ENCODE measurements around the gene DIP2B. TPM values are rescaled to one million over a fixed set of nuclear protein-coding genes. Genes with fewer than 3 reads are reported as not detected.
"Not testable (repeated sequence)": the region's sequence is repeated elsewhere in the genome, so short reads cannot be mapped to it uniquely, and the experiment has no call there.

The DIP2B gene
- total RNA-seq, 1 donor from 2014 or later, result 45.1 TPM

DNA sequence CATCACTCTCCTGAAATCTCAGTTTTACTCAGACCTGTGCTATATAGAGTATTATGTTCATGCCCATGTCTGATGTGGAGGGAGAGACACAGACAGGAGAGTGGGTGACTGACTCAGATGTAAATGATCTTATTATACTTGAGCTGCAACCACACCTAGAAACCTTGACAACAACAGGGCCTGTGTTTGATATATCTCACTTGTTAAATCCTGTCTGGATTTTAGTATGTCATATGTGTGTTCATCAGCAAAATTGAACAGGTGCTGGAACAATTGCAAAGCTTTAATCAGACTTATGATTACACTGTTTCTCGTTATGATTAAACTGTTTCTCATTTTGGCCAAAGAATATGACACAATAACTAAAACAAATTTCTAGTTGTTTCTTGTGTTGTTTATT is 37.7 kb downstream of the DIP2B start:
- no peaks in the 10 kb centered on the region for H3K27me3 Mint-ChIP-seq (ENCODE audit: unreplicated experiment)
- no peaks in the 10 kb centered on the region for H3K9me3 Mint-ChIP-seq (ENCODE audit: unreplicated experiment)
- H3K27ac Mint-ChIP-seq (ENCODE audit: unreplicated experiment), result no peak overlapping the region
- H3K4me1 Mint-ChIP-seq (ENCODE audit: unreplicated experiment), result peaks cover 11% of the 10 kb centered on the region
- no peak overlapping the region for H3K4me3 Mint-ChIP-seq (ENCODE audit: unreplicated experiment)
- H3K36me3 Mint-ChIP-seq (ENCODE audit: low read depth, unreplicated experiment), result peaks cover 2% of the 10 kb centered on the region
- DNase-seq (ENCODE audit: low spot score), result no peak
- TF ChIP-seq, protein P1, sequence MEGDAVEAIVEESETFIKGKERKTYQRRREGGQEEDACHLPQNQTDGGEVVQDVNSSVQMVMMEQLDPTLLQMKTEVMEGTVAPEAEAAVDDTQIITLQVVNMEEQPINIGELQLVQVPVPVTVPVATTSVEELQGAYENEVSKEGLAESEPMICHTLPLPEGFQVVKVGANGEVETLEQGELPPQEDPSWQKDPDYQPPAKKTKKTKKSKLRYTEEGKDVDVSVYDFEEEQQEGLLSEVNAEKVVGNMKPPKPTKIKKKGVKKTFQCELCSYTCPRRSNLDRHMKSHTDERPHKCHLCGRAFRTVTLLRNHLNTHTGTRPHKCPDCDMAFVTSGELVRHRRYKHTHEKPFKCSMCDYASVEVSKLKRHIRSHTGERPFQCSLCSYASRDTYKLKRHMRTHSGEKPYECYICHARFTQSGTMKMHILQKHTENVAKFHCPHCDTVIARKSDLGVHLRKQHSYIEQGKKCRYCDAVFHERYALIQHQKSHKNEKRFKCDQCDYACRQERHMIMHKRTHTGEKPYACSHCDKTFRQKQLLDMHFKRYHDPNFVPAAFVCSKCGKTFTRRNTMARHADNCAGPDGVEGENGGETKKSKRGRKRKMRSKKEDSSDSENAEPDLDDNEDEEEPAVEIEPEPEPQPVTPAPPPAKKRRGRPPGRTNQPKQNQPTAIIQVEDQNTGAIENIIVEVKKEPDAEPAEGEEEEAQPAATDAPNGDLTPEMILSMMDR (IDR thresholded peaks at IDR 0.05; ENCODE audit: unreplicated experiment), result no peak

DNA sequence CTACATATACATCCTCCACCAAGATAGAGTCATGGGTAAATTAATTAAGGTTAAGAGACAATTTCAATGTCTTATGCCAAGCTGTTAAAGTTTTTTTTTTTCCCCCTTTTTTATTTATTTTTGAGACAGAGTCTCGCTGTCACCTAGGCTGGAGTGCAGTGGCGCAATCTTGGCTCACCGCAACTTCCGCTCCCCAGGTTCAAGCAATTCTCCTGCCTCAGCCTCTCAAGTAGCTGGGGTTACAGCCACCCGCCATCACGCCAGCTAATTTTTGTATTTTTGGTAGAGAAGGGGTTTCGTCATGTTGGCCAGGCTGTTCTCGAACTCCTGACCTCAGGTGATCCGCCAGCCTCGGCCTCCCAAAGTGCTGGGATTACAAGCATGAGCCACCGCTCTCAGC is 38.4 kb downstream of the DIP2B start:
- H3K36me3 Mint-ChIP-seq (ENCODE audit: low read depth, unreplicated experiment); H3K27me3 Mint-ChIP-seq (ENCODE audit: unreplicated experiment); H3K4me3 Mint-ChIP-seq (ENCODE audit: unreplicated experiment); H3K9me3 Mint-ChIP-seq (ENCODE audit: unreplicated experiment); H3K27ac Mint-ChIP-seq (ENCODE audit: unreplicated experiment); DNase-seq (ENCODE audit: low spot score): not testable (repeated sequence)
- peaks cover 11% of the 10 kb centered on the region for H3K4me1 Mint-ChIP-seq (ENCODE audit: unreplicated experiment)

DNA sequence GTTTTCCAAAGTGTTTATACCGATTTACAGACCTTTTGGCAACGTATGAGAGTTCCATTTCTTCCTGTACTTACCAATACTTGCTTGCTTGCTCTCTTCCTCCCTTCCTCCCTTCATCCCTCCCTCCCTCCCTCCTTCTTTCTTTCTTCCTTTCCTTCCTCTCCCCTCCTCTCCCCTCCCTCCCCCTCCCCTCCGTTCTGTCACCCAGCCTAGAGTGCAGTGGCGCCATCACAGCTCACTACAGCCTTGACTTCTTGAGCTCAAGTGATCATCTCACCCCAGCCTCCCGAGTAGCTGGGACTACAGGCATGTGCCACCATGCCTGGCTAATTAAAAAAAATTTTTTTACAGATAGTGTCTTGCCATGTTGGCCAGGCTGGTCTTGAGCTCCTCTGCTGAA is 40.4 kb downstream of the DIP2B start:
- Mint-ChIP-seq H3K36me3 (ENCODE audit: low read depth, unreplicated experiment) (no peaks in the 10 kb centered on the region), H3K27ac (ENCODE audit: unreplicated experiment) (no peak overlapping the region), H3K27me3 (ENCODE audit: unreplicated experiment) (no peaks in the 10 kb centered on the region), H3K4me1 (ENCODE audit: unreplicated experiment) (peaks cover 11% of the 10 kb centered on the region), H3K4me3 (ENCODE audit: unreplicated experiment) (no peak overlapping the region), H3K9me3 (ENCODE audit: unreplicated experiment) (no peaks in the 10 kb centered on the region)
- DNase-seq (ENCODE audit: low spot score), result no peak
- TF ChIP-seq, protein P1 (IDR thresholded peaks at IDR 0.05; ENCODE audit: unreplicated experiment), result no peak

DNA sequence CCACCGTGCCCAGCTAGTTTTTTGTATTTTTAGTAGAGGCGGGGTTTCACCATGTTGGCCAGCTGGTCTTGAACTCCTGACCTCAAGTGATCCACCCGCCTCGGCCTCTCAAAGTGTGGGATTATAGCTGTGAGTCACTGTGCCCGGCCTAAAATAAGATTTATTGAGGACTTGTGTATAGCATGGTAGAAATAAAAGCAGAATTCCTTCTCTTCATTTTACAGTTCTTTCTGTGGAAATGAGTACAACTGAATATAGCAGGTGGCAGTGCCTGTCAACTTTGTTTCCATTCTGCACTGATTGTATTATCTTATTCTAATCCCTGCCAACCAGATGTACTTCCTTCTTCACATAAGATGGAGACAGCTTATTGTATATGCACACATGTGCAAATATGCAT is 41.0 kb downstream of the DIP2B start:
- H3K36me3 Mint-ChIP-seq (ENCODE audit: low read depth, unreplicated experiment), result no peaks in the 10 kb centered on the region

DNA sequence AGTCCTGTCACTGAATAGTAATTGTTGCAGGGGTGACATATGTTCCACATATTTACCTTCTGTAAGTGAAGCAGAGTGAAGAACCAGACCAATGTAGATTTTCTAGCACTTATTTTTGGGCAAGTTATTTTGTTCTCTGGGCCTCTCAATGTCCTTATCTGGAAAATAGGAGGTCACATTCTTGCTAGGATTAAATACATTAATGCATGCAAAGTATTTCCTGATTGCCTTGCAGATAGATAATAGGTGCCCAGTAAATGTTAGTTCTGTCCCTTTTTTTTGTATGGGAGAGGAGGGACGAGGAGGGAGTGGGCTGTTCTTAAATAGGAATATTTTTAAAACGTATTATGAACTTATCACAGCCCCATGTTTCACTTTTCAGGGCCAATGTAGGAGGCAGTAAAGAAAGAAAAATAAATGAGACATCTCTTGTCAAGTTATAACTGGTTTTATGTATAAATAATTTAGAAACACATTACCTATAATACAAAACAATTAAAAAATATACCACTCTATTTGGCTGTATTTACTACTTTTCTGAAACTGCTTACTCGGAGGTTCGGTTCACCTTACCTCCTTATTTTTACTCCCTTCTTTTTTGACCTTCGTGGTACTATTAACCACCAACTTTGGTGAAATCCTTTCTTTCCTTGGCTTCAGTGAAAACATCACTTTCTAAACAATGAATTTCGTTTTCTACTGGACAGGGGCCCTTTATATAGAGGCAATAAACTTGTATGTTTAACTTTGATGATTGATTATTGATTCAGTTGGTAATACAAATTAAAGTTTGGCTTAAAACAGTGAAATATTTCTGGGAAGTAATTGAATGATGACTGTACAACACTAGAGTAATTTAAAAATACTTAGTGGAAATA is 41.9 kb downstream of the DIP2B start:
- Mint-ChIP-seq H3K27me3 (ENCODE audit: unreplicated experiment) (no peaks in the 10 kb centered on the region), H3K27ac (ENCODE audit: unreplicated experiment) (no peak overlapping the region), H3K4me3 (ENCODE audit: unreplicated experiment) (no peak overlapping the region), H3K9me3 (ENCODE audit: unreplicated experiment) (no peaks in the 10 kb centered on the region), H3K36me3 (ENCODE audit: low read depth, unreplicated experiment) (no peaks in the 10 kb centered on the region), H3K4me1 (ENCODE audit: unreplicated experiment) (peaks cover 11% of the 10 kb centered on the region)
- no peak for DNase-seq (ENCODE audit: low spot score)
- TF ChIP-seq, protein P1 (IDR thresholded peaks at IDR 0.05; ENCODE audit: unreplicated experiment), result no peak

More for the DNA sequence above, 41.0 kb downstream of the DIP2B start:
- H3K4me1 Mint-ChIP-seq (ENCODE audit: unreplicated experiment), result peaks cover 11% of the 10 kb centered on the region
- no peak overlapping the region for H3K4me3 Mint-ChIP-seq (ENCODE audit: unreplicated experiment)
- DNase-seq (ENCODE audit: low spot score), result no peak
- no peak overlapping the region for H3K27ac Mint-ChIP-seq (ENCODE audit: unreplicated experiment)
- TF ChIP-seq, protein P1 (IDR thresholded peaks at IDR 0.05; ENCODE audit: unreplicated experiment), result no peak
- H3K9me3 Mint-ChIP-seq (ENCODE audit: unreplicated experiment), result no peaks in the 10 kb centered on the region
- no peaks in the 10 kb centered on the region for H3K27me3 Mint-ChIP-seq (ENCODE audit: unreplicated experiment)
